ENCODE data around the gene ITGB4.

Gene ITGB4

GRCh38 chr17:75731716-75732498 is 10.6 kb downstream of the ITGB4 start:
- ATAC-seq (no peak), DNase-seq (no peak)

DNA sequence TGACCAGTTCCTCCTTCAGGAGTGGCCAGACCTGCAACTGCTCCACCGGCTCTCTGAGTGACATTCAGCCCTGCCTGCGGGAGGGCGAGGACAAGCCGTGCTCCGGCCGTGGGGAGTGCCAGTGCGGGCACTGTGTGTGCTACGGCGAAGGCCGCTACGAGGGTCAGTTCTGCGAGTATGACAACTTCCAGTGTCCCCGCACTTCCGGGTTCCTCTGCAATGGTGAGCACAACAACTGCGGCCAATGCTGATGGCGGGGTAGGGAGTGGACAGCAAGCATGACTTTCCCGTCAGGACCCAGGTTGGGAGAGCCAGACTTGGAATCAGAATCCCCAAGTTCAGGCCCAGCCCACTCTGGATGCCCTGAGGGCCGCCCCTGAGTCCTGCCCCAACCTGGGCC is 12.2 kb downstream of the ITGB4 start:
- ATAC-seq (no peak), DNase-seq (no peak)

DNA sequence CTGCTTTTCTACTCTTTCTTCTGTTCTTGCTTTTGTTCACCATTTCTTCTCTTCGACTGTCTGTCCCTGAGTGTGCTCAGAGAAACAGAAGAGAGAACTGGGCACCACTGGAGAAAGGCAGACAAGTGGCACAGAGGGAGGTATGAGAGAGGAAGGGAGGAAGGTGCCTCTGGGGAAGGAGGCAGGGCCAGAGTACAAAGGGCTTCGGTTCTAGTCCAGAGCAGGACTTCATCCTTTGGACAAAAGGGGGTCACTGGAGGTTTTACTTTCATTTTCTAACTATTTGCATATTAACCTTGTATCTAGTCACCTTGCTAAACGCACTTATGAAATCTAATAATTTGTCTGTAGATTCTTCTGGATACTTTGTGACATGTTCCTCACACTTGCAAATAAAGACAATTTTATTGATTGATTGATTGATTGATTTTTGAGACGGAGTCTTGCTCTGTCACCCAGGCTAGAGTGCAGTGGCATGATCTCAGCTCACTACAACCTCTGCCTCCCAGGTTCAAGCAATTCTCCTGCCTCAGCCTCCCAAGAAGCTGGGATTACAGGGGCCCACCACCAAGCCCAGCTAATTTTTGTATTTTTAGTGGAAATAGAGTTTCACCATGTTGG is 13.5 kb downstream of the ITGB4 start:
- DNase-seq (no peak), ATAC-seq (no peak)

DNA sequence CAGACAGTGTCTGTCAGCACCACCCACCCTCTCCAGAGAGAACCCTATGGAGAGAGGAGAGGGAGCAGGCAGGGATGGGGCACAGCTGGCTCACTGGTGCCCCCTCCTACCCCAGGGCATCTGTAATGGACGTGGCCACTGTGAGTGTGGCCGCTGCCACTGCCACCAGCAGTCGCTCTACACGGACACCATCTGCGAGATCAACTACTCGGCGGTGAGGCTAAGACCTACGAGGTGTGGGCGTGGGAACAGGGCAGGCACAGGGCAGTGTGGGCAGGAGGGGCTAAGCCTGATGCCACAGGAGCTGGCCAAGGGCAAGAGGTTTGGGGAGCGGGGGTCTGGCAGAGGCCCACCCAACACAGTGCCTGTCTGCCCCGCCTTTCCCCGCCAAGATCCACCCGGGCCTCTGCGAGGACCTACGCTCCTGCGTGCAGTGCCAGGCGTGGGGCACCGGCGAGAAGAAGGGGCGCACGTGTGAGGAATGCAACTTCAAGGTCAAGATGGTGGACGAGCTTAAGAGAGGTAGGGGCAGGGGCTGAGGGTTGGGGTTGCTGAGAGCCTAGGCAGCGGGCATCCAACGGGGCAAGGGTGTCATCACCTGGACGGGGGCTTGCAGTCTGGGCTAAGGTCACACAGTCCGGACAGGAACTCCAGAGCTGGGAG is 15.0 kb downstream of the ITGB4 start:
- ATAC-seq: no peak
- DNase-seq: no peak

DNA sequence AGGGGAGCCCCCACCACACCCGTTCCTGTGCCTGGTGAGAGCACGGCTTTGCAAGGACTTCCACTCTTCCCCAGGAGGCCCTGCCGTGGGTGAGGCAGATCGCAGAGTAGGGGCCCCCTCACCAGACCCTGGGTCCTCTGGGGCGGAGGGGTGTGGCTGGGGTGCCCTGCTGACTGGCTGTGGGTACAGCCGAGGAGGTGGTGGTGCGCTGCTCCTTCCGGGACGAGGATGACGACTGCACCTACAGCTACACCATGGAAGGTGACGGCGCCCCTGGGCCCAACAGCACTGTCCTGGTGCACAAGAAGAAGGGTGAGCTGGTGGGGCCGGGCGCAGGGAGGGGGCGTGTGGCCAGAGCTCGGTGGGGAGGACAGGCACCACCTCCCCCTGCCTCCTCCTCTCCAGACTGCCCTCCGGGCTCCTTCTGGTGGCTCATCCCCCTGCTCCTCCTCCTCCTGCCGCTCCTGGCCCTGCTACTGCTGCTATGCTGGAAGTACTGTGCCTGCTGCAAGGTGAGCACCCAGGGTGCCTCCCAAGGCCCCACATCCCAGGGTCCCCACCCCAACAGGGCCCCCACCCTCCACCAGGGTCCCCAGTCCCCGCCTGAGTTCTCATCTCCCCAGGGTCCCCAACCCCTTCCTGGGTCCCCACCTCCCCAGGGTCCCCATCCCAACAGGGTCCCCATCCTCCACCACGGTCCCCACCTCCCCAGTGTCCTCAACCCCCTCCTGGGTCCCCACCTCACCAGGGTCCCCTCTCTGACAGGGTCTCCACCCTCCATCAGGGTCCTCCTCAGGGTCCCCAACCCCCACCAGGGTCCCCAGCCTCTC is 16.1 kb downstream of the ITGB4 start:
- DNase-seq: no peak
- no peak for ATAC-seq

DNA sequence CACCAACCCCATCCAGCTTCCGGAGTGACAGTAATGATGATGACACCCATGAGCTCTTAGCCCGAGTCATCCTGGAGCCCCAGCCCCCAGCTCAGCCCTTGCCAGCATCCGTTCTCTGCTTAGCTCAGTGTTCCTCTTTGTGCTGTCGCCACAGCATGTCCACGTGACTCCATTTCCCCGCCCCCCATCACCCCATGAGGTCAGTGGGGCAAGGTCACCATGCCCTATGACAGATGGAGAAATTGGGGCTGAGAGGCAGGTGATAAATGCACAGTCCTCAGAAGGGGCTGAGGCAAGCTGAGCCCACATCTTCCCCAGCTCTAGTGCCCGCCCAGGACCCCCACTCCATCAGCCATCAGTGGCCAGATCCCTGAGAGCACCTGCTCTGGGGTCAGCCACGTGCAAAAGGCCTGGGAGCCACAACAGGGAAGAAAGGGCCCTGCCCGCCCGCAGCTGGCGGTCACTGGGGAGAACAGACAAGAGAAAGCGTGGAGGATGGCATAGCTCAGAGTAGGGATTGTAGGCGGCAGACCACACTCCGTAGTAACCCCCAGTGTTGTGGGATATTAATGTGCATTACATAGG is 17.1 kb downstream of the ITGB4 start:
- DNase-seq (no peak), ATAC-seq (peak; percentile 22)

DNA sequence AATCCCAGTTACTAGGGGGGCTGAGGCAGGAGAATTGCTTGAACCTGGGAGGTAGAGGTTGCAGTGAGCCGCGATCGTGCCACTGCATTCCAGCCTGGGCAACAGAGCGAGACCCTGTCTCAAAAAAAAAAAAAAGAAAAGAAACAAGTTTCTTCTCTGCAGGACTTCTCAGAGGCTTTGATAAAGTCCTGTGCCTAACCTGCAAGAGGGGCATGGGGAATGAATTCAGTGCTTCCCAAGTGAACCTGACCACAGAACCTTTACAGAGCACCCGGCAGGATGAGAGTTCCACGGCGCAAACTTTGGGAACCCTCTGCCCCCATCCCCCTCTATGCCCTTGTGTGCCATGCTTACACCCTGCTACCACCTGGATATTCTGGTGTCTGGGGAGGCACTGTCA is 17.9 kb downstream of the ITGB4 start:
- ATAC-seq: no peak
- DNase-seq: no peak

GRCh38 chr17:75739801-75740200 is 18.5 kb downstream of the ITGB4 start:
- ATAC-seq: no peak
- no peak for DNase-seq

DNA sequence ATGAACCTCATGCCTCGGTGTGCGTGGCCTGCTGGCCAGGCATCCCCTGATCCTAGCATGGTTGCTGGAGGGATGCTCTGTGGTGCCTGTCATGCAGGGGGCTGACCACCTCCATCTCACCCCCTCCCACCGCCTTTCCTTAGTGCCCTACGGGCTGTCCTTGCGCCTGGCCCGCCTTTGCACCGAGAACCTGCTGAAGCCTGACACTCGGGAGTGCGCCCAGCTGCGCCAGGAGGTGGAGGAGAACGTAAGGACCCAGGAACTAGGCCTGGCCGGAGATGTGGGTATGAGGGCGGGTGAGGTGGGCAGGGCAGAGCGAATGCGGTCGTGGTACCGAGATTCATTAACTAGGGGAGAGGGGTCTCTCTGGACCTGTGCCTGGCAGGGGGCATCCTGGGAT is 19.0 kb downstream of the ITGB4 start:
- ATAC-seq: no peak

DNA sequence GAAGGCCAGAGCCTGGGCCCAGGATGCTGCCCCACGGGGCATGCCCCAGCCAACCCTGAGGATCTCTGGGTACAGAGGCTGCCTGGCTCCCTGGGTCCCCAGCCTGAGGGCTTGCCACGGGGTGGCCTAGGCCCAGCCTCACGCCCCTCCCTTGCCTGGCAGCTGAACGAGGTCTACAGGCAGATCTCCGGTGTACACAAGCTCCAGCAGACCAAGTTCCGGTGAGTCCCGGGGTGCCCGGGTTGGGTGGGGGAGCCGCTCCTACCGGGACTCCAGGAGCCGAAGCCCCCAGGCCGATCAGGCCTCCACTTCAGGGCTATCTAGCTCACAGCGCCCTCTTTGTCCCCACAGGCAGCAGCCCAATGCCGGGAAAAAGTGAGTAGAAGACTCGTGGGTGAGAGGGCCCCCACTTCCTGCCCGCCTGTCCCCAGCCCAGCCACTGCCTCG is 19.4 kb downstream of the ITGB4 start:
- no peak for DNase-seq
- no peak for ATAC-seq

More for the DNA sequence above, 19.0 kb downstream of the ITGB4 start:
- no peak for DNase-seq

GRCh38 chr17:75742337-75742736 is 21.1 kb downstream of the ITGB4 start:
- ATAC-seq: no peak
- no peak for DNase-seq

- DNase-seq (no peak), ATAC-seq (no peak)
Observed at GRCh38 chr17:75743625-75744206, 22.5 kb downstream of the ITGB4 start.

DNA sequence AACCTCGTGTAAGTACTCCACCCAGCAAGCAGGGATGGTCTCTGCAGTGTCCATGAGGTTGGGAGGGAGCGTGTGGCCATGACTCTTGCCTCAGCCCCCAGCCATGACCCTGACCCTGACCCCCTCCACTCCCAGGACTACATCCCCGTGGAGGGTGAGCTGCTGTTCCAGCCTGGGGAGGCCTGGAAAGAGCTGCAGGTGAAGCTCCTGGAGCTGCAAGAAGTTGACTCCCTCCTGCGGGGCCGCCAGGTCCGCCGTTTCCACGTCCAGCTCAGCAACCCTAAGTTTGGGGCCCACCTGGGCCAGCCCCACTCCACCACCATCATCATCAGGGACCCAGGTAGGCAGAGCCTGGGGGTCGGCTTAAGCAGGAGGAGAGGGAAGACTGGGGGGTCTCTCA is 27.4 kb downstream of the ITGB4 start:
- no peak for ATAC-seq

GRCh38 chr17:75749545-75750389 is 28.5 kb downstream of the ITGB4 start:
- peak; percentile 75 for ATAC-seq

More for the DNA sequence above, 27.4 kb downstream of the ITGB4 start:
- no peak for DNase-seq

GRCh38 chr17:75750661-75751423 is 29.6 kb downstream of the ITGB4 start:
- ATAC-seq (no peak), DNase-seq (no peak)

More at GRCh38 chr17:75749545-75750389, 28.5 kb downstream of the ITGB4 start:
- peak; percentile 94 for DNase-seq

DNA sequence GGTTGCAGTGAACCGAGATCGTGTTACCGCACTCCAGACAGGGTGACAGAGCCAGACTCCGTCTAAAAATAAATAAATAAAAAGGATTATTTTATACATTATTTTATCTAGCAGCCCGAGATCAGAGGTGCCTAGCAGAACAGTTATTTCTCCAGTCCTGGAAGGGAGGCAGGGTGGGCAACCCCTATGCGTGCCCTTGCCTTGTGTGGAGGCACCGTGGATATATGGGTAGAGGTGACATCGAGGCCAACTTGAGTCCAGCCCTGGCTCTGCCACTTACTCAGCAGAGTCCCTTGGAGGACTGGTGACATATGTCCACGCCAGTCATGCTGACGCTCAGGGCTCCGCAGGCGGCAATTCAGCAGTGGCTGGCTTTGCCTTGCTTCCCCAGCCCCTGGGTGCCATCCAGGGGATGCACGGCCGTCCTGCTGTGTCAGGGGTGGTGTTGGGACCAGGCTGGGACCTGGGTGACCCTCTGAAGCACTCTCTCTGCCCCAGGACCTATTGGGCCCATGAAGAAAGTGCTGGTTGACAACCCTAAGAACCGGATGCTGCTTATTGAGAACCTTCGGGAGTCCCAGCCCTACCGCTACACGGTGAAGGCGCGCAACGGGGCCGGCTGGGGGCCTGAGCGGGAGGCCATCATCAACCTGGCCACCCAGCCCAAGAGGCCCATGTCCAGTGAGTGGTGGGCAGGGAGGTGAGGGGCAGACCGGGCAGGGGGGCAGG is 30.6 kb downstream of the ITGB4 start:
- DNase-seq (no peak), ATAC-seq (no peak)

DNA sequence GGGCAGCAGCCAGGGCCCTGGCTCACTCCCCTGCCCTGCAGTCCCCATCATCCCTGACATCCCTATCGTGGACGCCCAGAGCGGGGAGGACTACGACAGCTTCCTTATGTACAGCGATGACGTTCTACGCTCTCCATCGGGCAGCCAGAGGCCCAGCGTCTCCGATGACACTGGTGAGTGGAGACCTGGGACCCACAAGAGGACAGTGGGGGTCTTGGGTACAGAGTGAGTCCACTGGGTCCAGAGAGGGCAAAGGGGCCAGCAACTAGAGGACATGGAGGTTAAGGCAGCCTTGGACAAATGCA is 31.1 kb downstream of the ITGB4 start:
- ATAC-seq: no peak
- no peak for DNase-seq

DNA sequence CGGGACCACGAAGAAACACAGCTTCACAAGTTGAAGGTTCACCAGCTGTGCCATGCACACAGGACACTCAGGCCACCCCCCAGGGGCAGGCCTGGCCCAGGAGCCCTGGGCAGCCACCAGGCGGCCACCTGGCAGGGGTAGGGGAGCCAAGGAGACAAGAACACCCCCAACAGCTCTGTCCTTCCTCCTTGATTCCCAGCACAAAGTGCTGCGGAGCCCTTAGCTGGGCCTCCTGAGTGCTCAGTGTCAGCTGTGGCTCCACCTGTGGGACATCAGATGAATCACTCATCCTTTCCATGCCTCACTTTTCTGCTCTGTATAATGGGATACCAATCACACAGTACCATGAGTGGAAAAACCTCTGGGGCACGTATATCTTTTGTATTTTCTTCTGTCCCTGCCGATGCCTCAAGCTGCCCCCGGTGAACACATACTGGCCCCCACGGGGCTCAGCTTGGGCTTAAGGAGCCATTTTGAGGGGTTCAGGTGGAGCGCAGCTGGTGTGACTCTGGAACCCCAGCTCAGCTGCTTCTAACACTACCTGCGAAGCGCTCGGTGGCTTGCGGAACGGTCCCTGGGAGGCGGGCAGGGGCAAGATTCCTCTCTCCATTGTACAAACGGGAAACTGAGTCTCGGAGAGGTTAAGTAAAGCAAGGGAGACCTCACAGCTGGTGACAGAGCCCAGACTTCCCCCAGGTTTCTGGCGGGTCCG is 31.7 kb downstream of the ITGB4 start:
- peak; percentile 9 for ATAC-seq
- no peak for DNase-seq

All from stimulated activated naive CD8-positive, alpha-beta T cell treated with anti-CD3 and anti-CD28 coated beads, Interleukin-15, Interleukin-2, amounts not matched to agents 100 U/mL and 50 U/mL, for 24 hours (primary cell).